Naive thymus-derived CD4-positive, alpha-beta T cell (primary cell): Measurements from ENCODE around the gene BMPR2. TPM values are rescaled to one million over a fixed set of nuclear protein-coding genes. Genes with fewer than 3 reads are reported as not detected.
"Not testable (repeated sequence)": the region's sequence is repeated elsewhere in the genome, so short reads cannot be mapped to it uniquely, and the experiment has no call there.

Source experiments
- ATAC-seq: fragments of 150-1000 bp; cut with Tn5 transposase; 2 replicates; pipeline ENCODE4 v1.10.0; 2021; ENCODE audit warnings: mild to moderate bottlenecking, moderate library complexity
- CTCF ChIA-PET: fragments of 350-600 bp; sonication (Branson Sonifier 250); formaldehyde crosslinking; loops from one replicate; lab custom pipeline; 2021; ENCODE audit warnings: antibody characterized with exemption; lab: Charles Lee
- POLR2A ChIA-PET: fragments of 350-600 bp; sonication (Branson Sonifier 250); formaldehyde crosslinking; loops from one replicate; lab custom pipeline; 2021; ENCODE audit warnings: antibody characterized with exemption, inconsistent platforms; lab: Charles Lee
- DNase-seq, 9 donors: peaks; one replicate each; pipeline versions ENCODE4 v3.0.0 to v3.0.0-alpha.2; 2020 to 2022; ENCODE audit warnings: mixed read lengths in 1 of 9
- H3K27ac ChIP-seq: one replicate; pipeline ENCODE4 v1.7.0; 2013; ENCODE audit warnings: mild to moderate bottlenecking, low read depth, low read length, moderate library complexity
- H3K27me3 ChIP-seq, 2 donors: one replicate each; pipeline ENCODE4 v1.7.0; 2013; ENCODE audit warnings: low read length in 2 of 2, mild to moderate bottlenecking in 2 of 2, moderate library complexity in 2 of 2; ENCODE audit not compliant: control insufficient read depth in 2 of 2, insufficient read depth in 2 of 2
- H3K36me3 ChIP-seq, 3 experiments: 1 replicate in 2 of 3; 2 replicates in 1 of 3; pipeline ENCODE4 v1.7.0; 2013; ENCODE audit warnings: low read length in 3 of 3, mild to moderate bottlenecking in 3 of 3, moderate library complexity in 1 of 3; ENCODE audit not compliant: insufficient read depth in 3 of 3, control insufficient read depth in 2 of 3
- H3K4me1 ChIP-seq, 2 donors: one replicate each; pipeline ENCODE4 v1.7.0; 2013; ENCODE audit warnings: low read length in 2 of 2, mild to moderate bottlenecking in 2 of 2, moderate library complexity in 1 of 2; ENCODE audit not compliant: control insufficient read depth in 2 of 2, insufficient read depth in 2 of 2
- H3K4me3 ChIP-seq: 2 replicates; pipeline ENCODE4 v1.7.0; 2013; ENCODE audit warnings: mild to moderate bottlenecking, low read length
- H3K9me3 ChIP-seq, 3 experiments: 1 replicate in 2 of 3; 2 replicates in 1 of 3; pipeline ENCODE4 v1.7.0; 2013; ENCODE audit warnings: low read length in 3 of 3; ENCODE audit not compliant: control insufficient read depth in 2 of 3
- H3K27ac Mint-ChIP-seq, 9 donors: one replicate each; pipeline ENCODE4 v1.8.0; 2020 to 2022; ENCODE audit warnings: mixed read lengths in 9 of 9, mild to moderate bottlenecking in 8 of 9, moderate library complexity in 5 of 9, inconsistent platforms in 2 of 9
- H3K27me3 Mint-ChIP-seq, 5 donors: one replicate each; pipeline ENCODE4 v1.8.0; 2021 to 2022; ENCODE audit warnings: mixed read lengths in 5 of 5, mild to moderate bottlenecking in 1 of 5
- H3K36me3 Mint-ChIP-seq, 5 donors: one replicate each; pipeline ENCODE4 v1.8.0; 2020 to 2022; ENCODE audit warnings: mixed read lengths in 5 of 5, mild to moderate bottlenecking in 3 of 5, inconsistent platforms in 1 of 5
- H3K4me1 Mint-ChIP-seq, 7 donors: one replicate each; pipeline ENCODE4 v1.8.0; 2020 to 2022; ENCODE audit warnings: mixed read lengths in 7 of 7, mild to moderate bottlenecking in 3 of 7, inconsistent platforms in 1 of 7
- H3K4me3 Mint-ChIP-seq, 10 donors: one replicate each; pipeline ENCODE4 v1.8.0; 2020 to 2022; ENCODE audit warnings: mild to moderate bottlenecking in 10 of 10, mixed read lengths in 10 of 10, moderate library complexity in 6 of 10, inconsistent platforms in 2 of 10
- H3K9me3 Mint-ChIP-seq, 11 donors: one replicate each; pipeline ENCODE4 v1.8.0; 2020 to 2022; ENCODE audit warnings: mixed read lengths in 11 of 11, mild to moderate bottlenecking in 4 of 11, inconsistent platforms in 1 of 11, moderate library complexity in 1 of 11
- intact Hi-C, 2 donors: fragments of 100-400 bp; cut with micrococcal nuclease; formaldehyde crosslinking; loops; one replicate each; pipeline ENCODE4 v1.15.1; 2023
- polyA plus RNA-seq, 2 donors: library from polyadenylated mRNA; unstranded; fragments of 300-500 nt; fragmentation: Illumina TruSeq; gene quantifications; one replicate each; pipeline ENCODE4 v1.2.3, GENCODE V29; 2021
- total RNA-seq, 6 experiments: library from RNA in 5 of 6; stranded (reverse) in 5 of 6; gene quantifications; 1 replicate in 5 of 6; 2 replicates in 1 of 6; pipeline ENCODE4 v1.2.3 and lab custom pipeline; 2021 to 2026

Gene BMPR2
- total and polyA plus RNA-seq, 7 experiments from 2014 or later: 4.6 to 33.1 (median 13.3) TPM

DNA sequence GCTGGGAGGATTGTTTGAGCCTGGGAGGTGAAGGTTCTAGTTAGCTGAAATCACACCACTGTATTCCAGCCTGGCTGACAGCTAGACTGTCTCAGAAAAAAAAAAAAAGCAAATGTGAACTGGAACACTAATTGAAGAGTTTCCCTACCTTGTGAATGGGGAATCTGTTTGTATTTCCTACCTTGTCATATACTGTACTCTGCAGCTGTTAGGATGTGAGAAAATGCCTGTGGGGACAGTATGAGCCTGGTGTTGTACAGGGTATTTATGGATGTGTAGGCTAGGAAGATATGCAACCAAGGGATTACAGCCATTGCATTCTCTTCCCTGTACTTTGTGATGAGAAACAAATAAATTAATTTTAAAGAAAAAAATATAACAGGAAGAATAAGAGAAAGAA lies 145.3 kb downstream of the BMPR2 start:
- Histone ChIP-seq H3K9me3 (no peaks in the 10 kb centered on the region), H3K36me3 (peaks cover 0 to 8% (median 0%) of the 10 kb centered on the region in 3 experiments), H3K4me1 (no peaks in the 10 kb centered on the region), H3K27ac (no peak overlapping the region), H3K27me3 (no peaks in the 10 kb centered on the region), H3K4me3 (no peak overlapping the region)
- no peak for ATAC-seq
- no peaks in the 10 kb centered on the region for H3K27me3 Mint-ChIP-seq
- peaks cover 6 to 45% (median 26%) of the 10 kb centered on the region in 5 donors for H3K36me3 Mint-ChIP-seq
- no peak overlapping the region for H3K4me3 Mint-ChIP-seq
- intact Hi-C loops: no loop called here
- H3K4me1 Mint-ChIP-seq: peaks cover 0 to 6% (median 5%) of the 10 kb centered on the region in 7 donors
- CTCF ChIA-PET: no interaction called here
- no peak for DNase-seq
- POLR2A ChIA-PET: no interaction called here
- peaks cover 0 to 1% (median 0%) of the 10 kb centered on the region in 11 donors for H3K9me3 Mint-ChIP-seq
- no peak overlapping the region for H3K27ac Mint-ChIP-seq

DNA sequence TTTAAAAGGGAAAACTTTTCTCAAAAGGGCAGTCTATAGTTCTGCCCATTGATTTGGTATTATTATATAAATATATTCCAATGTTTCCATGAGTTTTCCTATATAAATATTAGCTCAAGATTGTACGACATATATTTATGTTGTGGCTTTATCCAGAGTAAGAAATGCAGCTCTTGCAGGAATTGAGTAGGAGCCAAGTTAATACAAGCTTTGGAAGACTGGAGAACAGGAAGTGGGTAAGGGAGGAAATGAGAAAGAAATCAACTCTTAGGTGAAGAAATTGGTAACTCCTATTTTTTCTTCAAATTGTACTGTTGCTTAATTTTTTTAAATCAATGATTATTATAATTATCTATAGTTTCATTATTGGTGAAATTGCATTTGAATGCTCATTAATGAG lies 153.3 kb downstream of the BMPR2 start:
- DNase-seq: peak in 1 of 9 donors; percentile 6
- Histone ChIP-seq H3K4me3 (no peak overlapping the region), H3K4me1 (peaks cover 15 to 23% of the 10 kb centered on the region in 2 donors), H3K9me3 (no peaks in the 10 kb centered on the region), H3K27ac (no peak overlapping the region), H3K27me3 (no peaks in the 10 kb centered on the region), H3K36me3 (peaks cover 0 to 3% (median 0%) of the 10 kb centered on the region in 3 experiments)
- Mint-ChIP-seq H3K4me1 (peaks cover 10 to 46% (median 33%) of the 10 kb centered on the region in 7 donors), H3K27me3 (no peaks in the 10 kb centered on the region), H3K36me3 (peaks cover 0 to 14% (median 9%) of the 10 kb centered on the region in 5 donors), H3K27ac (peak overlapping the region in 7 of 9 donors; percentile 55 to 90 (median 81)), H3K4me3 (peak overlapping the region in 8 of 10 donors; percentile 39 to 79 (median 68)), H3K9me3 (no peaks in the 10 kb centered on the region)
- CTCF ChIA-PET: no interaction called here
- POLR2A ChIA-PET: interaction anchor here (0.6 kb wide), 1 partner anchor 150 kb away, joined by 3 read pairs; no protein-coding TSS in a partner anchor
- intact Hi-C loops: no loop called here
- ATAC-seq: no peak

- no peak overlapping the region for H3K4me3 ChIP-seq
- no peaks in the 10 kb centered on the region for H3K27me3 ChIP-seq
- H3K9me3 ChIP-seq: no peaks in the 10 kb centered on the region
- Mint-ChIP-seq H3K27me3 (no peaks in the 10 kb centered on the region), H3K36me3 (peaks cover 0 to 14% (median 9%) of the 10 kb centered on the region in 5 donors), H3K9me3 (no peaks in the 10 kb centered on the region), H3K4me3 (peak overlapping the region in 9 of 10 donors; percentile 9 to 79 (median 70)), H3K4me1 (peaks cover 10 to 46% (median 33%) of the 10 kb centered on the region in 7 donors), H3K27ac (peak overlapping the region in 8 of 9 donors; percentile 44 to 86 (median 80))
- intact Hi-C loops: loop anchor here in 1 of 2 donors (1.0 kb wide), 1 partner anchor 154 kb away; the partner anchor contains the start of gene BMPR2
- ChIA-PET POLR2A (interaction anchor here (0.6 to 0.9 kb wide), 4 partner anchors 155 to 1214 kb away, joined by 3 to 4 read pairs (median 3); no protein-coding TSS in a partner anchor), CTCF (interaction anchor here (0.6 to 0.7 kb wide), 2 partner anchors 14 to 1263 kb away, joined by 3 read pairs; no protein-coding TSS in a partner anchor)
- H3K36me3 ChIP-seq: peaks cover 0 to 3% (median 0%) of the 10 kb centered on the region in 3 experiments
- ATAC-seq (no peak), DNase-seq (peak in 4 of 9 donors; percentile 16 to 35 (median 24))
- peak overlapping the region; percentile 62 for H3K27ac ChIP-seq
- H3K4me1 ChIP-seq: peaks cover 15 to 23% of the 10 kb centered on the region in 2 donors
Observed at GRCh38 chr2:202530038-202530437, 153.9 kb downstream of the BMPR2 start.

DNA sequence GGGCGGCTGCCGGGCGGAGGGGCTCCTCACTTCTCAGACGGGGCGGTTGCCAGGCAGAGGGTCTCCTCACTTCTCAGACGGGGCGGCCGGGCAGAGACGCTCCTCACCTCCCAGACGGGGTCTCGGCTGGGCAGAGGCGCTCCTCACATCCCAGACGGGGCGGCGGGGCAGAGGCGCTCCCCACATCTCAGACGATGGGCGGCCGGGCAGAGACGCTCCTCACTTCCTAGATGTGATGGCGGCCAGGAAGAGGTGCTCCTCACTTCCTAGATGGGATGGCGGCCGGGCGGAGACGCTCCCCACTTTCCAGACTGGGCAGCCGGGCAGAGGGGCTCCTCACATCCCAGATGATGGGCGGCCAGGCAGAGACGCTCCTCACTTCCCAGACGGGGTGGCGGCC lies 159.2 kb downstream of the BMPR2 start:
- H3K27me3 Mint-ChIP-seq, CTCF ChIA-PET, H3K27ac ChIP-seq, H3K4me3 ChIP-seq, intact Hi-C loops, H3K36me3 ChIP-seq, DNase-seq, POLR2A ChIA-PET, ATAC-seq, H3K4me3 Mint-ChIP-seq, H3K9me3 Mint-ChIP-seq, H3K9me3 ChIP-seq, H3K27ac Mint-ChIP-seq, H3K36me3 Mint-ChIP-seq, H3K27me3 ChIP-seq, H3K4me1 ChIP-seq: not testable (repeated sequence)
- peaks cover 5 to 16% (median 10%) of the 10 kb centered on the region in 7 donors for H3K4me1 Mint-ChIP-seq

DNA sequence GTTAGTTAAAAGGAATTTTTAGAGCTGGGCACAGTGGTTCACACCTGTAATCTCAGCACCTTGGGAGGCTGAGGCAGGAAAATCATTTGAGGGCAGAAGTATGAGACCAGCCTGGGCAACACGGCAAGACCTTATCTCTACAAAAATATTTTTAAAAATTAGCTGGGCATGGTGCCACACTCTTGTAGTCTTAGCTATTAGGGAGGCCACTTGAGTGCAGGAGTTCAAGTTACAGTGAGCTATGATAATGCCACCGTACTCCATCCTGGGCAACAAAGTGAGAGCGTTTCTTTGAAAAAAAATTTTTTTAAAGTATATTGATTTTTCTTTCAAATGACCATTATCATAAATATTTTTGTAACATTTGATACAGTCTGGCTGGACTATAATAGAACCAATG lies 165.0 kb downstream of the BMPR2 start:
- no peaks in the 10 kb centered on the region for H3K27me3 Mint-ChIP-seq
- CTCF ChIA-PET: no interaction called here
- ATAC-seq: no peak
- H3K36me3 Mint-ChIP-seq: peaks cover 0 to 8% (median 0%) of the 10 kb centered on the region in 5 donors
- Histone ChIP-seq H3K27me3 (no peaks in the 10 kb centered on the region), H3K36me3 (no peaks in the 10 kb centered on the region), H3K9me3 (no peaks in the 10 kb centered on the region), H3K4me3 (no peak overlapping the region), H3K4me1 (no peaks in the 10 kb centered on the region), H3K27ac (no peak overlapping the region)
- H3K27ac Mint-ChIP-seq: no peak overlapping the region
- DNase-seq: no peak
- POLR2A ChIA-PET: interaction anchor here (0.6 kb wide), 1 partner anchor 712 kb away, joined by 3 read pairs; no protein-coding TSS in a partner anchor
- H3K4me1 Mint-ChIP-seq: peaks cover 0 to 7% (median 4%) of the 10 kb centered on the region in 7 donors
- no peaks in the 10 kb centered on the region for H3K9me3 Mint-ChIP-seq
- intact Hi-C loops: no loop called here
- no peak overlapping the region for H3K4me3 Mint-ChIP-seq

- Mint-ChIP-seq H3K4me1 (peaks cover 0 to 6% (median 4%) of the 10 kb centered on the region in 7 donors), H3K27me3 (no peaks in the 10 kb centered on the region), H3K36me3 (peaks cover 0 to 8% (median 0%) of the 10 kb centered on the region in 5 donors), H3K27ac (no peak overlapping the region), H3K4me3 (no peak overlapping the region), H3K9me3 (no peaks in the 10 kb centered on the region)
- DNase-seq (no peak), ATAC-seq (no peak)
- Histone ChIP-seq H3K4me1 (no peaks in the 10 kb centered on the region), H3K36me3 (no peaks in the 10 kb centered on the region), H3K27ac (no peak overlapping the region), H3K4me3 (no peak overlapping the region), H3K9me3 (no peaks in the 10 kb centered on the region), H3K27me3 (no peaks in the 10 kb centered on the region)
- intact Hi-C loops: no loop called here
- POLR2A ChIA-PET: no interaction called here
- CTCF ChIA-PET: no interaction called here
Observed at GRCh38 chr2:202542142-202542541, 166.0 kb downstream of the BMPR2 start.

DNA sequence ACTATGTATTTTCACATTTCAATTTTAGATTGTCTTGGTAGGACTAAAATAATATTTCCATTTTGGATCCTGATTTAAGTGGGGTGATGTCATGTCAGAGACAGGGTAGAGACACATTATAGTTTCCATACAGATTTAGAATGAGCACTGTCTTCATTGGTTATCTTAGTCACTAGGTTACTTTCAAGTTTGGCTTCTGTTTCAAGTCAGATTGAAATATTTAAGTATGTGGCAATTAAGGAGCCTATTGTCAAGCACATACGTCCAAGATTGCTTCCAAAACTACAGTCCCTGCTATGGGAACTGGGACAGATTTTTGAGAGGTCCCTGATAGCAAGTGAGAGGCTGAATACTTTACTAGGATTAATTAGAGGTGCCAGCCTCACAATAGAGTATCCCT lies 169.4 kb downstream of the BMPR2 start:
- Mint-ChIP-seq H3K27me3 (no peaks in the 10 kb centered on the region), H3K4me1 (peaks cover 0 to 5% (median 0%) of the 10 kb centered on the region in 7 donors), H3K27ac (no peak overlapping the region), H3K36me3 (peaks cover 0 to 24% (median 7%) of the 10 kb centered on the region in 5 donors), H3K4me3 (no peak overlapping the region), H3K9me3 (no peaks in the 10 kb centered on the region)
- Histone ChIP-seq H3K9me3 (no peaks in the 10 kb centered on the region), H3K27me3 (no peaks in the 10 kb centered on the region), H3K27ac (no peak overlapping the region), H3K4me3 (no peak overlapping the region), H3K36me3 (no peaks in the 10 kb centered on the region), H3K4me1 (no peaks in the 10 kb centered on the region)
- ChIA-PET CTCF (no interaction called here), POLR2A (no interaction called here)
- intact Hi-C loops: no loop called here
- ATAC-seq (no peak), DNase-seq (no peak)
